Measurements from ENCODE around the gene IDH3B. TPM values are rescaled to one million over a fixed set of nuclear protein-coding genes. Genes with fewer than 3 reads are reported as not detected.

Gene IDH3B
- total RNA-seq, 1 experiment from 2014 or later, result 261 TPM

DNA sequence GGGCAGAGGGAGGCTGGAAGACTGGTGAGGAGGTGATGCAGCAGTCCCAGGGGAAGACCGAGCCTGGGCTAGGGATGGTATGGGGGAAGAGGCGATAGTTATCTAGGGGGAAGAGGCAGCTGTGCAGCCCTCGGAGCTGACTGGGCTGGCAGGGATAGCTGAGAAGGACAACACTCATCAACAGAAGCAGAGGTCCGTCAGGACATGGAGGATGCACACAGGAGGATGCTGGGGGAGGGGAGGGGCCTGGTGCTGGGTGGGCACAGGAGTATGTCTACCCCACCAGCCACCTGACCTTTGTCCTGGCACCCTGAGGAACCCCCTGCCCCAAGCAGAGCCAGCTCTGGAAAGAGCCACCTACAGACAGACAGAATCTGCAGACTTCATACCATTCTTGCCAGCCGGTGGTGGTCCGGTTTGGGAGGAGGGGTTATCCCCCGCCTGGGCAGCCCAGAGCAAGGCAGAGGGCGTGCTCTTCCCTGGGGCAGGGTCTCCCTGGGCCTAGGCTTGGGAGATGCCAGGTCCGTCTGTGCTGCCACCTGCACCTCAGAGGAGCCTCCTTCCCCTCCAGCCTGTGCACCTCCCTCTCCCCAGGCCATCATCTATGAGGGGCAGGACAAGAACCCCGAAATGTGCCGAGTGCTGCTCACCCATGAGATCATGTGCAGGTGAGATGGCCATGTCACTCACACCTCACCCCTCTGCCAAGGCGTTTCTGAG lies 43.5 kb upstream of the IDH3B start:
- TF ChIP-seq EZH2 (IDR thresholded peaks at IDR 0.05; ENCODE audit: low read length, unreplicated experiment) (no peak), EZH2phosphoT487 (IDR thresholded peaks at IDR 0.05; ENCODE audit: borderline replicate concordance, low read length) (no peak)
- TF ChIP-seq, protein P1, sequence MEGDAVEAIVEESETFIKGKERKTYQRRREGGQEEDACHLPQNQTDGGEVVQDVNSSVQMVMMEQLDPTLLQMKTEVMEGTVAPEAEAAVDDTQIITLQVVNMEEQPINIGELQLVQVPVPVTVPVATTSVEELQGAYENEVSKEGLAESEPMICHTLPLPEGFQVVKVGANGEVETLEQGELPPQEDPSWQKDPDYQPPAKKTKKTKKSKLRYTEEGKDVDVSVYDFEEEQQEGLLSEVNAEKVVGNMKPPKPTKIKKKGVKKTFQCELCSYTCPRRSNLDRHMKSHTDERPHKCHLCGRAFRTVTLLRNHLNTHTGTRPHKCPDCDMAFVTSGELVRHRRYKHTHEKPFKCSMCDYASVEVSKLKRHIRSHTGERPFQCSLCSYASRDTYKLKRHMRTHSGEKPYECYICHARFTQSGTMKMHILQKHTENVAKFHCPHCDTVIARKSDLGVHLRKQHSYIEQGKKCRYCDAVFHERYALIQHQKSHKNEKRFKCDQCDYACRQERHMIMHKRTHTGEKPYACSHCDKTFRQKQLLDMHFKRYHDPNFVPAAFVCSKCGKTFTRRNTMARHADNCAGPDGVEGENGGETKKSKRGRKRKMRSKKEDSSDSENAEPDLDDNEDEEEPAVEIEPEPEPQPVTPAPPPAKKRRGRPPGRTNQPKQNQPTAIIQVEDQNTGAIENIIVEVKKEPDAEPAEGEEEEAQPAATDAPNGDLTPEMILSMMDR (conservative IDR thresholded peaks at IDR 0.05; ENCODE audit: low read depth, low read length), result no peak
- no peak overlapping the region for H3K4me2 ChIP-seq (ENCODE audit: low read length)
- no peak overlapping the region for H2AFZ ChIP-seq (ENCODE audit: low read length)
- H3K9ac ChIP-seq (ENCODE audit: low read length), result no peak overlapping the region
- ATAC-seq (no peak), DNase-seq (no peak)
- no peaks in the 10 kb centered on the region for H3K9me2 ChIP-seq (replicated peaks; ENCODE audit: low read length)
- H3K79me2 ChIP-seq (ENCODE audit: low read length), result no peaks in the 10 kb centered on the region
- H4K20me1 ChIP-seq (ENCODE audit: low read length), result no peaks in the 10 kb centered on the region
- H3K27me3 ChIP-seq (ENCODE audit: low read length), result peaks cover 35% of the 10 kb centered on the region
- no peaks in the 10 kb centered on the region for H3K36me3 ChIP-seq (ENCODE audit: low read depth, low read length)
- BruUV-seq (replicated peaks), result no TSS peak
- POLR2A ChIA-PET (ENCODE audit: unreplicated experiment), result no interaction called here
- H3K4me3 ChIP-seq (ENCODE audit: low read length), result no peak overlapping the region
- intact Hi-C loops (cut with micrococcal nuclease), result no loop called here
- H3K9me3 ChIP-seq (ENCODE audit: low read length), result no peaks in the 10 kb centered on the region
- no peaks in the 10 kb centered on the region for H3F3A ChIP-seq (ENCODE audit: low read length, unreplicated experiment)
- H3K4me1 ChIP-seq (ENCODE audit: insufficient read depth, low read length), result no peaks in the 10 kb centered on the region
- no peak overlapping the region for H3K27ac ChIP-seq (ENCODE audit: low read length)
- CTCF ChIA-PET, result no interaction called here

DNA sequence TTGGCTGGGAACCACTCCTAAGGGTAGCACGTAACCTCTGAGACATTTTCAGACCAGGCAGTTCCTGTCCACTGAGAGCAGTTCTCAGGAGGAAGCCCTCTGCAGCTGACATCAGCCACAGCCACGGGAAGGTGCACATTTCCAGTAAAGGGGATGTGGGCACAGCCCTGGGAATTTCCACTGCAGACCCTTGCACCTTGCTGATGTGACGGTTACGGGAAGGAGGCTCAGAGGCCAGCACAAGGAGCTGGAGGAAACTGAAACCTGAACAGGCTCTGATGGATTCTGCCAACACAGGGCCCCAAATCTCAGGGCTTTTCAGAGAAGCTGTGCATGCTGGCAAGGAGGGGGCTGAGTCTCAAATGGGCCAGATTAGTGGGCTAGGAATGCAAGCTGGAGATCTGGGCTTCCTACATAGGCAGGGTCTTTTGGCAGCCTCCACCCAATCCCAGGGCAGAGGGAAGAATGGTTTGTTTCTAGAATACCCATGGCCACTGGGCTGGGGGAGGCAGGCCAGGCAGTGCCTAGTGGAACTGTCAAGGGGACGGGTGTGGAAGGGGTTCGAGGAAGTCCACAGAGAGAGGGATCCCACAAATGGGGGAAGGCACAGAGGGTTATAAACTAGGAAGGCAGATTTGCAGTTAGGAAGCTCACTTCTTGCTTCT lies 42.8 kb upstream of the IDH3B start:
- ATAC-seq, result no peak
- H3K4me1 ChIP-seq (ENCODE audit: insufficient read depth, low read length), result no peaks in the 10 kb centered on the region
- no peak overlapping the region for H3K4me2 ChIP-seq (ENCODE audit: low read length)
- CTCF ChIA-PET, result no interaction called here
- no peak overlapping the region for H3K9ac ChIP-seq (ENCODE audit: low read length)
- no peak for DNase-seq
- no peaks in the 10 kb centered on the region for H3K79me2 ChIP-seq (ENCODE audit: low read length)
- no peak overlapping the region for H3K4me3 ChIP-seq (ENCODE audit: low read length)
- H3K36me3 ChIP-seq (ENCODE audit: low read depth, low read length), result no peaks in the 10 kb centered on the region
- POLR2A ChIA-PET (ENCODE audit: unreplicated experiment), result no interaction called here
- no peak overlapping the region for H3K27ac ChIP-seq (ENCODE audit: low read length)
- no peaks in the 10 kb centered on the region for H3K9me2 ChIP-seq (replicated peaks; ENCODE audit: low read length)
- no peaks in the 10 kb centered on the region for H4K20me1 ChIP-seq (ENCODE audit: low read length)
- no peak for TF ChIP-seq EZH2phosphoT487 (IDR thresholded peaks at IDR 0.05; ENCODE audit: borderline replicate concordance, low read length)
- TF ChIP-seq, protein P1 (conservative IDR thresholded peaks at IDR 0.05; ENCODE audit: low read depth, low read length), result no peak
- no peak for TF ChIP-seq EZH2 (IDR thresholded peaks at IDR 0.05; ENCODE audit: low read length, unreplicated experiment)
- no peak overlapping the region for H2AFZ ChIP-seq (ENCODE audit: low read length)
- no TSS peak for BruUV-seq (replicated peaks)
- intact Hi-C loops (cut with micrococcal nuclease), result no loop called here
- H3K27me3 ChIP-seq (ENCODE audit: low read length), result peaks cover 29% of the 10 kb centered on the region
- H3K9me3 ChIP-seq (ENCODE audit: low read length), result no peaks in the 10 kb centered on the region
- H3F3A ChIP-seq (ENCODE audit: low read length, unreplicated experiment), result no peaks in the 10 kb centered on the region

Data from PC-3 (cell line).